ENCODE measurements around the gene ANO2.

The ANO2 gene

GRCh38 chr12:5650829-5651461 is 294.1 kb downstream of the ANO2 start:
- no peak for DNase-seq (ENCODE audit: low read depth)
- TF ChIP-seq, protein P1, sequence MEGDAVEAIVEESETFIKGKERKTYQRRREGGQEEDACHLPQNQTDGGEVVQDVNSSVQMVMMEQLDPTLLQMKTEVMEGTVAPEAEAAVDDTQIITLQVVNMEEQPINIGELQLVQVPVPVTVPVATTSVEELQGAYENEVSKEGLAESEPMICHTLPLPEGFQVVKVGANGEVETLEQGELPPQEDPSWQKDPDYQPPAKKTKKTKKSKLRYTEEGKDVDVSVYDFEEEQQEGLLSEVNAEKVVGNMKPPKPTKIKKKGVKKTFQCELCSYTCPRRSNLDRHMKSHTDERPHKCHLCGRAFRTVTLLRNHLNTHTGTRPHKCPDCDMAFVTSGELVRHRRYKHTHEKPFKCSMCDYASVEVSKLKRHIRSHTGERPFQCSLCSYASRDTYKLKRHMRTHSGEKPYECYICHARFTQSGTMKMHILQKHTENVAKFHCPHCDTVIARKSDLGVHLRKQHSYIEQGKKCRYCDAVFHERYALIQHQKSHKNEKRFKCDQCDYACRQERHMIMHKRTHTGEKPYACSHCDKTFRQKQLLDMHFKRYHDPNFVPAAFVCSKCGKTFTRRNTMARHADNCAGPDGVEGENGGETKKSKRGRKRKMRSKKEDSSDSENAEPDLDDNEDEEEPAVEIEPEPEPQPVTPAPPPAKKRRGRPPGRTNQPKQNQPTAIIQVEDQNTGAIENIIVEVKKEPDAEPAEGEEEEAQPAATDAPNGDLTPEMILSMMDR (IDR thresholded peaks at IDR 0.05; ENCODE audit: control insufficient read depth, insufficient read depth, low read depth, low read length, missing control alignments) = no peak
- no peak overlapping the region for H3K4me3 ChIP-seq (ENCODE audit: control insufficient read depth, low read depth, low read length)

GRCh38 chr12:5650281-5650680 is 294.8 kb downstream of the ANO2 start:
- TF ChIP-seq, protein P1 (IDR thresholded peaks at IDR 0.05; ENCODE audit: control insufficient read depth, insufficient read depth, low read depth, low read length, missing control alignments) = no peak
- DNase-seq (ENCODE audit: low read depth) = no peak
- H3K4me3 ChIP-seq (ENCODE audit: control insufficient read depth, low read depth, low read length) = no peak overlapping the region

DNA sequence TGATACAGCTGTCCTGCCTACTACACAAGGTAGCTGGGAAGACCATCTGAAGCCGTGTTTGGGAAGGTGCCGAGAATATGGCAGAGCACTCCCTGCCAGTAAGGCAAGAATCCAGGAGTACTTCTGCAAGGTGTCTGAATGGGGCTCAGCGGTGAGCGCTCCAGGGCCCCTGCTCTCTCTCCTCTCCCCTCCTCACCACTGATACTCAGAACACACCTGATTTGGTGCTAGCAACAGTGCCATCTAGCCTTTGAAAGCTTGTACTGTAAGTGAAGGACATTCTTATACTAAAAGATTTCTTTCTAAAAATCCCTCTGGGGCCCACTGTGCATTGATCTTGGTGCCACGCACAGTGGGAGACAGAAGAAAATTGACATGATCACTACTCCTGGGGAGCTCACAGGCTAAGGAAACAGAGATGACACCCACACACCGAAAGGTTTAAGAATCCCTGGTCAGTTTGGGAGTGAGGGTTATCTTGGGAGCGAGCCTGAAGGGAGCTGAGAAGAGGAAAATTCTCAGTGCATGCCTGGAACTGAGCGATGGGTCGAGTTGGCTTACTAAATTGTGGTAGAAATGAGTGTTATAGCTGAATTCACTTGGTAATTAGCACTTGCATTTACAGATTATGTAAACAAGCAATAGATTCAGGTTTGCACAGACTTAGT is 296.2 kb downstream of the ANO2 start:
- no peak for DNase-seq (ENCODE audit: low read depth)
- TF ChIP-seq, protein P1 (IDR thresholded peaks at IDR 0.05; ENCODE audit: control insufficient read depth, insufficient read depth, low read depth, low read length, missing control alignments) = peak; percentile 76
- H3K4me3 ChIP-seq (ENCODE audit: control insufficient read depth, low read depth, low read length) = no peak overlapping the region

- DNase-seq (ENCODE audit: low read depth) = no peak
- no peak overlapping the region for H3K4me3 ChIP-seq (ENCODE audit: control insufficient read depth, low read depth, low read length)
- TF ChIP-seq, protein P1 (IDR thresholded peaks at IDR 0.05; ENCODE audit: control insufficient read depth, insufficient read depth, low read depth, low read length, missing control alignments) = no peak
These were observed 301.8 kb downstream of the ANO2 start for GRCh38 chr12:5643266-5643665.

DNA sequence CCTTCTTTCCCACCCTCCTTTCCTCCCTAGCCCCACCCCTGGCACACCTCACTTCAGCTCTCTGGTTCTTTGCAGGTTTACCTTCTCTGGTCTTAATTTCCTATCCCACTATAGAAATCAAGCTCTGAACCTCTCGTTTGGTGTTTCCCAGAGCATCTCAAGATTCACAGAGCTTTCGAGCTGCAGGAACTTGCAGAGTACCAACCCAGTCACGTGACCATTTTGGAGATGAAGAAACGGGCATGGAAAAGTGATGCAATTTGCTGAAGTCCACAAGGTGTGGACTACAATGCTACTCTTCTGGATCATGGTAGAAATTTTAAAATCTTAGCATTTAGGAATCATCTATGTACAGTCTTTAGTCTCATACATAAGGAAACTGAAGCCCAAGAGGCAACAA is 307.4 kb downstream of the ANO2 start:
- TF ChIP-seq, protein P1 (IDR thresholded peaks at IDR 0.05; ENCODE audit: control insufficient read depth, insufficient read depth, low read depth, low read length, missing control alignments) = no peak
- H3K4me3 ChIP-seq (ENCODE audit: control insufficient read depth, low read depth, low read length) = no peak overlapping the region
- no peak for DNase-seq (ENCODE audit: low read depth)

- no peak for DNase-seq (ENCODE audit: low read depth)
- TF ChIP-seq, protein P1 (IDR thresholded peaks at IDR 0.05; ENCODE audit: control insufficient read depth, insufficient read depth, low read depth, low read length, missing control alignments) = no peak
- no peak overlapping the region for H3K4me3 ChIP-seq (ENCODE audit: control insufficient read depth, low read depth, low read length)
These were observed 308.2 kb downstream of the ANO2 start for GRCh38 chr12:5636907-5637306.
